Upper lobe of left lung (tissue), 6 donors: ENCODE measurements around the gene FBXW11. TPM values are rescaled to one million over a fixed set of nuclear protein-coding genes. Genes with fewer than 3 reads are reported as not detected.
"Not testable (repeated sequence)": the region's sequence is repeated elsewhere in the genome, so short reads cannot be mapped to it uniquely, and the experiment has no call there.

Experiments used
- ATAC-seq, 2 donors: fragments of 200-7000 bp; cut with Tn5 transposase; one replicate each; pipeline ENCODE4 v1.9.1; 2022; ENCODE audit warnings: mild to moderate bottlenecking in 2 of 2, moderate library complexity in 2 of 2; ENCODE audit not compliant: low FRiP score in 2 of 2
- DNase-seq, 2 donors: peaks; one replicate each; pipeline ENCODE4 v3.0.0-alpha.2; 2019 to 2020
- H3K27ac ChIP-seq, 4 donors: fragments of 200-600 bp; sonication (generic); one replicate each; pipeline ENCODE4 v1.5.1; 2016 to 2019
- H3K27me3 ChIP-seq, 4 donors: fragments of 200-600 bp; sonication (generic); one replicate each; pipeline ENCODE4 v1.5.1; 2017 to 2019
- H3K36me3 ChIP-seq, 4 donors: fragments of 200-600 bp; sonication (generic); one replicate each; pipeline ENCODE4 v1.5.1; 2016 to 2019
- H3K4me1 ChIP-seq, 4 donors: fragments of 200-600 bp; sonication (generic); one replicate each; pipeline ENCODE4 v1.5.1; 2018 to 2019
- H3K4me3 ChIP-seq, 4 donors: fragments of 200-600 bp; sonication (generic); one replicate each; pipeline ENCODE4 v1.5.1; 2017 to 2019; ENCODE audit warnings: mild to moderate bottlenecking in 2 of 4, moderate library complexity in 1 of 4
- H3K9me3 ChIP-seq, 4 donors: fragments of 200-600 bp; sonication (generic); one replicate each; pipeline ENCODE4 v1.5.1; 2018 to 2019
- CTCF ChIP-seq, 6 experiments: fragments of 450-650 bp in 4 of 6; fragments of 200-600 bp in 2 of 6; sonication (generic) in 2 of 6; IDR thresholded peaks; one replicate each; pipeline ENCODE4 v1.5.1; 2016 to 2019; ENCODE audit warnings: antibody characterized with exemption in 6 of 6
- EP300 ChIP-seq, 4 donors: sonication (generic); formaldehyde crosslinking; IDR thresholded peaks; one replicate each; pipeline ENCODE4 v1.5.1; 2017; ENCODE audit warnings: antibody characterized with exemption in 4 of 4, control low read depth in 2 of 4
- POLR2A ChIP-seq, 4 donors: fragments of 450-650 bp; IDR thresholded peaks; one replicate each; pipeline ENCODE4 v1.5.1; 2016 to 2017; ENCODE audit warnings: antibody characterized with exemption in 4 of 4, mild to moderate bottlenecking in 2 of 4
- POLR2AphosphoS5 ChIP-seq, 2 donors: sonication (generic); formaldehyde crosslinking; IDR thresholded peaks; one replicate each; pipeline ENCODE4 v1.5.1; 2017; ENCODE audit warnings: antibody characterized with exemption in 2 of 2
- WGBS, 2 donors: methylation state at CpG; one replicate each; pipeline ENCODE4 v1.1.5; 2017 to 2018; 5-methylcytosine and 5-hydroxymethylcytosine counted together
- total RNA-seq, 6 donors: library from RNA; depleted of rRNA in 4 of 6; stranded (reverse); fragments of >200 nt in 4 of 6; gene quantifications; one replicate each; pipeline versions ENCODE4 v1.1.0 to v1.2.1, GENCODE V29; 2016 to 2021
- donor health status: DM: no; HTN: no; CAD: no; lungs with moderate emphysema.
- donor health status: DM: no; HTN: yes; CAD: no; lungs with severe emphysema.

Gene FBXW11
- total RNA-seq, 6 donors from 2014 or later: 37.2 to 80.0 (median 48.9) TPM

- peaks cover 10 to 22% (median 14%) of the 10 kb centered on the region in 4 donors for H3K4me1 ChIP-seq
- no peak for TF ChIP-seq EP300 (IDR thresholded peaks at IDR 0.05)
- TF ChIP-seq POLR2AphosphoS5 (IDR thresholded peaks at IDR 0.05): no peak
- no peak for TF ChIP-seq POLR2A (IDR thresholded peaks at IDR 0.05)
- no peak for TF ChIP-seq CTCF (IDR thresholded peaks at IDR 0.05)
- no peak for DNase-seq
- H3K36me3 ChIP-seq: no peaks in the 10 kb centered on the region
- no peaks in the 10 kb centered on the region for H3K9me3 ChIP-seq
- no peak for ATAC-seq
- H3K4me3 ChIP-seq: no peak overlapping the region
- no peaks in the 10 kb centered on the region for H3K27me3 ChIP-seq
- no peak overlapping the region for H3K27ac ChIP-seq
- WGBS, 2 donors: 92 to 99% methylated on average over 3 of the region's 3 CpGs
Measured at GRCh38 chr5:171946000-171946781, 60.2 kb downstream of the FBXW11 start.

DNA sequence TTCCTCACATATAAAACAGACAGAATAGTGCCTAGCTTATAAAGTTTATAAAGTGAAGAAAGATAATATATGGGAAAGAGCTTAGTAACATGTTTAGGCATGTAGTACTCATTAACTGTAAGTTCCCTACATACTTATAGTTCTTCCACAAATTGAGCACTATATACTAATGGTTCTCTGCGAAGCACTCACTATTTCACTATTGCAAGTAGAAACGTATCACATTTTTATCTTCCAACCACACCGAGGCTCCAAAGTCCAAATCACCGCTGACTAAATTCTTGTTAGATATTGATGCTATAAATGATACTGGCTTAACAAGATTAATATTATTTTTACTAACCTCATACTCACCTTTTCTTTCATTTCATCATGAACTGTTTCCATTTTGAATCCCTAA, 61.0 kb downstream of the FBXW11 start:
- H3K27me3 ChIP-seq: no peaks in the 10 kb centered on the region
- H3K4me3 ChIP-seq: no peak overlapping the region
- H3K4me1 ChIP-seq: peaks cover 12 to 24% (median 20%) of the 10 kb centered on the region in 4 donors
- TF ChIP-seq POLR2AphosphoS5 (IDR thresholded peaks at IDR 0.05) (no peak), CTCF (IDR thresholded peaks at IDR 0.05) (no peak), POLR2A (IDR thresholded peaks at IDR 0.05) (no peak), EP300 (IDR thresholded peaks at IDR 0.05) (no peak)
- H3K9me3 ChIP-seq: no peaks in the 10 kb centered on the region
- WGBS, 2 donors: 91 to 97% methylated on average over 4 of the region's 4 CpGs
- H3K27ac ChIP-seq: no peak overlapping the region
- no peak for ATAC-seq
- H3K36me3 ChIP-seq: no peaks in the 10 kb centered on the region
- no peak for DNase-seq

GRCh38 chr5:171945066-171945465, 61.4 kb downstream of the FBXW11 start:
- no peak for ATAC-seq
- Histone ChIP-seq H3K27me3 (no peaks in the 10 kb centered on the region), H3K36me3 (no peaks in the 10 kb centered on the region), H3K27ac (no peak overlapping the region), H3K4me3 (no peak overlapping the region), H3K9me3 (no peaks in the 10 kb centered on the region), H3K4me1 (peaks cover 12 to 28% (median 23%) of the 10 kb centered on the region in 4 donors)
- DNase-seq: no peak
- 69 to 72% methylated on average over 2 of the region's 2 CpGs for WGBS, 2 donors
- TF ChIP-seq POLR2A (IDR thresholded peaks at IDR 0.05) (no peak), POLR2AphosphoS5 (IDR thresholded peaks at IDR 0.05) (no peak), EP300 (IDR thresholded peaks at IDR 0.05) (no peak), CTCF (IDR thresholded peaks at IDR 0.05) (no peak)

- WGBS, 2 donors: 51 to 63% methylated on average over 4 of the region's 6 CpGs
- H3K9me3 ChIP-seq, H3K36me3 ChIP-seq, H3K4me3 ChIP-seq, DNase-seq, ATAC-seq, H3K27me3 ChIP-seq: not testable (repeated sequence)
- Histone ChIP-seq H3K4me1 (peaks cover 12 to 31% (median 25%) of the 10 kb centered on the region in 4 donors), H3K27ac (peak overlapping the region in 1 of 4 donors; percentile 40)
Measured at GRCh38 chr5:171942112-171942516, 64.3 kb downstream of the FBXW11 start.

GRCh38 chr5:171941675-171942074, 64.8 kb downstream of the FBXW11 start:
- H3K27me3 ChIP-seq, H3K36me3 ChIP-seq, ATAC-seq, DNase-seq, H3K9me3 ChIP-seq, H3K4me3 ChIP-seq: not testable (repeated sequence)
- 51 to 53% methylated on average over 1 of the region's 1 CpG for WGBS, 2 donors
- TF ChIP-seq EP300 (IDR thresholded peaks at IDR 0.05): peak in 1 of 4 donors; percentile 42
- peaks cover 12 to 31% (median 25%) of the 10 kb centered on the region in 4 donors for H3K4me1 ChIP-seq
- peak overlapping the region in 1 of 4 donors; percentile 48 for H3K27ac ChIP-seq

GRCh38 chr5:171941275-171941674, 65.2 kb downstream of the FBXW11 start:
- H3K4me3 ChIP-seq, H3K36me3 ChIP-seq, H3K9me3 ChIP-seq, H3K27me3 ChIP-seq, DNase-seq, ATAC-seq: not testable (repeated sequence)
- Histone ChIP-seq H3K27ac (peak overlapping the region in 3 of 4 donors; percentile 48 to 66 (median 58)), H3K4me1 (peaks cover 12 to 31% (median 25%) of the 10 kb centered on the region in 4 donors)
- 35 to 61% methylated on average over 3 of the region's 5 CpGs for WGBS, 2 donors
